ENCODE measurements around the gene KCNJ12. TPM values are rescaled to one million over a fixed set of nuclear protein-coding genes. Genes with fewer than 3 reads are reported as not detected.

The KCNJ12 gene
- total RNA-seq, 1 donor from 2014 or later: 0.56 TPM

GRCh38 chr17:21352981-21353265 lies 23.2 kb upstream of the KCNJ12 start:
- Mint-ChIP-seq H3K36me3 (no peaks in the 10 kb centered on the region), H3K4me1 (peaks cover 23% of the 10 kb centered on the region), H3K27me3 (ENCODE audit: insufficient read depth, low read depth) (peaks cover 19% of the 10 kb centered on the region), H3K27ac (no peak overlapping the region), H3K9me3 (peaks cover 2% of the 10 kb centered on the region), H3K4me3 (no peak overlapping the region)
- Histone ChIP-seq H2AFZ (replicated peaks) (no peak overlapping the region), H3K36me3 (no peaks in the 10 kb centered on the region), H3K9me3 (ENCODE audit: low read depth) (no peaks in the 10 kb centered on the region), H3K27ac (no peak overlapping the region), H4K20me1 (ENCODE audit: low read depth) (peaks cover 3% of the 10 kb centered on the region), H3K4me3 (no peak overlapping the region), H3K79me2 (ENCODE audit: low read depth) (no peaks in the 10 kb centered on the region), H3K9ac (no peak overlapping the region), H3K4me2 (no peak overlapping the region), H3F3A (ENCODE audit: low read depth) (peaks cover 3% of the 10 kb centered on the region), H3K27me3 (no peaks in the 10 kb centered on the region), H3K4me1 (peaks cover 8% of the 10 kb centered on the region)
- DNase-seq (ENCODE audit: low spot score): no peak
- TF ChIP-seq CTCF (IDR thresholded peaks at IDR 0.05): no peak
- no peak for TF ChIP-seq EZH2phosphoT487 (IDR thresholded peaks at IDR 0.05)
- TF ChIP-seq EZH2 (IDR thresholded peaks at IDR 0.05): no peak

DNA sequence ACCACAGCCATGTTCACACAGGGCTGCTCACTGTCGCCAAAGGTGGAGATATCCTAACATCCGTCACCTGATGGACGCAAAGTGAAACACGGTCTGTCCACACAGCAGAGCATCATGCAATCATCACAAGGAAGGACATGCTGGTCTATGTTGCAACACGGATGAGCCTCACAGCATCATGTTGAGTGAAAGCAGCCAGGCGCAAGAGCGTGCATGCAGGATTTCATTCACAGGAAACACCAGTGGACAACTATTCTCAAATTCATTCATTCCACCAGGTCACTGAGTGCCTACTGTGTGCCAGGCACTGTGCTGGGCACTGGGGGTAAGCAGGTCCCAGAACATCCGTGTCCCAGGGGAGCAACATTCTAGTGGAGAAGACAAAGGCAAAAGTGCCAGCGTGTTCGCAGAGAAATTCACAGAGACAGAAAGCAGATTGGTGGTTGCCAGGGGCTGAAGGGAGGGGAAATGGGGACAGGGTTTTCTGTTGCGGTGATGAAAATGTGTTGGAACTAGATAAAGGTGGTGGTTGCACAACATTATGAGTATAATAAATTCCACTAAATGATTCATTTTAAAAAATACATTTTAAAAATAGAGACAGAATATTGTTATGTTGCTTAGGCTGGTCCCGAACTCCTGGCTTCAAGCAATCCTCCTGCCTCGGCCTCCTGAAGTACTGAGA lies 22.7 kb upstream of the KCNJ12 start:
- Histone ChIP-seq H2AFZ (replicated peaks) (no peak overlapping the region), H3K4me1 (peaks cover 13% of the 10 kb centered on the region), H4K20me1 (ENCODE audit: low read depth) (peaks cover 4% of the 10 kb centered on the region), H3K9ac (no peak overlapping the region), H3K27me3 (no peaks in the 10 kb centered on the region), H3K36me3 (no peaks in the 10 kb centered on the region), H3K4me3 (no peak overlapping the region), H3K9me3 (ENCODE audit: low read depth) (no peaks in the 10 kb centered on the region), H3K4me2 (no peak overlapping the region), H3K79me2 (ENCODE audit: low read depth) (no peaks in the 10 kb centered on the region), H3F3A (ENCODE audit: low read depth) (peaks cover 5% of the 10 kb centered on the region), H3K27ac (no peak overlapping the region)
- no peak for TF ChIP-seq CTCF (IDR thresholded peaks at IDR 0.05)
- no peak for TF ChIP-seq EZH2 (IDR thresholded peaks at IDR 0.05)
- TF ChIP-seq EZH2phosphoT487 (IDR thresholded peaks at IDR 0.05): no peak
- Mint-ChIP-seq H3K27ac (no peak overlapping the region), H3K27me3 (ENCODE audit: insufficient read depth, low read depth) (peaks cover 19% of the 10 kb centered on the region), H3K4me3 (no peak overlapping the region), H3K4me1 (peaks cover 29% of the 10 kb centered on the region), H3K9me3 (peaks cover 2% of the 10 kb centered on the region), H3K36me3 (no peaks in the 10 kb centered on the region)
- no peak for DNase-seq (ENCODE audit: low spot score)

GRCh38 chr17:21354796-21355385 lies 21.3 kb upstream of the KCNJ12 start:
- peaks cover 5% of the 10 kb centered on the region for H3K27me3 ChIP-seq
- peaks cover 25% of the 10 kb centered on the region for H3K4me1 ChIP-seq
- no peak overlapping the region for H3K27ac ChIP-seq
- no peaks in the 10 kb centered on the region for H3K79me2 ChIP-seq (ENCODE audit: low read depth)
- no peak overlapping the region for H3K4me3 Mint-ChIP-seq
- no peaks in the 10 kb centered on the region for H3K36me3 ChIP-seq
- H3K4me2 ChIP-seq: no peak overlapping the region
- H3K4me3 ChIP-seq: no peak overlapping the region
- H3K36me3 Mint-ChIP-seq: no peaks in the 10 kb centered on the region
- TF ChIP-seq EZH2 (IDR thresholded peaks at IDR 0.05): no peak
- no peak for TF ChIP-seq EZH2phosphoT487 (IDR thresholded peaks at IDR 0.05)
- TF ChIP-seq CTCF (IDR thresholded peaks at IDR 0.05): no peak
- H3K9me3 ChIP-seq (ENCODE audit: low read depth): no peaks in the 10 kb centered on the region
- peaks cover 4% of the 10 kb centered on the region for H4K20me1 ChIP-seq (ENCODE audit: low read depth)
- H2AFZ ChIP-seq (replicated peaks): no peak overlapping the region
- H3K9me3 Mint-ChIP-seq: peaks cover 1% of the 10 kb centered on the region
- peaks cover 5% of the 10 kb centered on the region for H3F3A ChIP-seq (ENCODE audit: low read depth)
- peaks cover 32% of the 10 kb centered on the region for H3K4me1 Mint-ChIP-seq
- H3K9ac ChIP-seq: no peak overlapping the region
- peaks cover 19% of the 10 kb centered on the region for H3K27me3 Mint-ChIP-seq (ENCODE audit: insufficient read depth, low read depth)
- H3K27ac Mint-ChIP-seq: peak overlapping the region; percentile 7
- no peak for DNase-seq (ENCODE audit: low spot score)
